Activated CD4-positive, alpha-beta T cell treated with anti-CD3 and anti-CD28 coated beads, Interleukin-2, Interleukin-4, amounts not matched to agents 100 ng/mL and 50 ng/mL, durations not matched to agents 16 hours and 8 hours (primary cell): ENCODE data around the gene MORN1.

Experiments used
- DNase-seq: peaks from one replicate; pipeline ENCODE4 v3.0.0-alpha.2; 2020; ENCODE audit warnings: low spot score

The MORN1 gene

DNA sequence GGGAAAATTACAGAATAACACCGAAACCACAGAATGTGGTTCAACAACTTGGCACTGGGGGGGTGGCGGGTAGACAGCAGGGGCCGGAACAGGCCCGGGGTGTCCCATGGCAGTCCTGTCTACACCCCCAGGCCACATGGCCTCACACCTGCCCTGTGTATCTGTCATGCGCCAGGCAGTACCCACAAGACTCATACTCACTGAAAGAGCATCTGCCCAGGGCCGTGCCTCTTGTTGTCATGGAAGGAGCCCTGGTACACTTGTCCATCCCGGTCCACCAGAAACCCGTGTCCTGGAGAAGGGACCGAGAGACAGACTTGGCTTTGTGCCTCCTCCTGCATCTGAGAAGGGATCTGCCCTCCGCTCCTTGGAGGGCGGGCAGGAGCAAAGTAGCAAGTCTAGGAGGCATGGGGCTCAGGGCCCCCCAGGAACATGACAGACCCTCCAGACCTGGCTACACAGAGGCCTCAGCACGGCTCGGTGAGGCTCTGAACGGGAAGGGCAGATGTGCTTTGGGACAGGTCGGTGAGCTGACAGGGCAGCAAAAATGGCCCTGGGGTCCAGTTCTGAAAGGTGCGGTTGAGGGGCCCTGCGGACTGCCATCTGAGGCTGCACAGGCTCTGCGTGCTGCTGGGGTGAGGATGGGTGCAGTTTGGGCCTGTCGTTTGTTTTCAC is 5.6 kb downstream of the MORN1 start:
- no peak for DNase-seq

DNA sequence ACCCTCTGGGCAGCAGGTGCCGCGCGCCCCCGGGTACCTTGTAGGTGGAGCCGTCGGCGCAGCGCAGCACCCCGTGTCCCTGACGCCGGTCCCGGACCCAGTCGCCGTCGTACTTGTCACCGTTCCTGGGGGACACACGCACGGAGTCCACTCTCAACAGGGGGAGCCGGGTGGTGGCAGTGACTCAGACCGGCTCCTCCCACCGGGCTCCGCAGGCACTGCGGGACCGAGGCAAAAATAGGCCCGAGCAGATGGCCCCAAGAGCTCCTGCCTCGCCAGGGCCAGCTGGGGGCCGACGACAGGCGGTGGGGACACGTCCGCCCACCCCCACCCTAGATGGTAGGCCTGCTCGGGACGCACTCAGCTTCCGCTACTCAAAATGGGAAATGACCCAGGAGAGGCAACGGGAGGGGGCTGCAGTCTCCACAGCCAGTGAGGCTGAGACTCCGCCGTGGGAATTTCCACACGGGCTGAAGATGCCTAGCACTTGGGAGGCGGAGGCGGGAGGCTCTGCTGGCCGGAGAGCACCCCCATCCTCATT is 6.3 kb downstream of the MORN1 start:
- no peak for DNase-seq

DNA sequence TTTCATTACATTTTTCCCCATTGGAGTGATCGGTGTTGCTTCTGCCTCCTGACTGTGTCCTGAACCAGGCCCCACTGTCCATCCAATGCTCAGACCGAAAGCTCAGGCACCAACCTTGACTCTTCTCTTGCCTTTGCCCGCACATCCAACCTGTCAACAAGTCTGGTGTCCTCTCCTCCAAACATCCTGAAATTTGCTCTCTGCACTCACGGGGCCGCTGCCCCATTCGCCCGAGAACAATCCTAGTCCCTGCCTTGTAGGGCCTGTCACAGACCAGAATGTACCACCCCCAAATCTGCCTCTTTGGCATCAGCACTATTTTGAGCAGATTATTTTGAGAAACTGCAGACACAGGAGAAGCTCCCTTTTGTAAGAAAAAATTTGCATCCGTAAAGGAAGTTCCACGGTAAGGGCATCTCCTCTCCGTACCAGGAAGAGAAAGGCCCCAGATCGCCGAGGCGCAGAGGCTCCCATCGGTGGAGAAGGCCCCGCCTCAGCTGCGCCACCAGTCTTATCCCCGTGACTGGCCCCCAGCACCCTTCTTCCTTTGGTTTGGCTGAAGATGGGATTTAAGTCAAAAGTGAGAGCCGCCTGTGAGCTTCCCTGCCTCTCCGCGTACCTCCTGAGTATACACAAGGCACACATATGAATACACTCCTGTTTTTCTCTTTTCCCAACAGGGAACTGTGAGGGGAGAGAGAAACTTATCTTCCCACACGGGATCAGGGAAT is 7.1 kb downstream of the MORN1 start:
- no peak for DNase-seq

DNA sequence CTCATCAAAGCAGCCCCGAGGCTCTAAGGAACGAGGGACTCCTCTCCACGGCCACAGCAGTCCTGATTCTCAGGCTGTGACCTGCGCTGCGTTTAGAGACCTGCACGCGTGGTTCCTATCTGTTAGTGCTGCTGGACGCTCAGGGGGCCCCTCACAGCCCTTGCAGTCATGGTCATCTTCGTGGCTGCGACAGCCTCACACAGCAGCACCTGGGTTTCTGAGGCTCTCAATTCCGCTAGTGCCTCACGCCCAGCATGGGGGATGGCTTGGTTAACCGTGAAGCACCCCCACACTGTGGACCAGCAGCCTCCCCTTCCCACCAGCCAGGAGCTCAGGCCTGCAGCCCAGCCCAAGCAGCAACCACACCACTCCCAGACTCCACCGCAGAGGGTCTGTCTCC is 7.8 kb downstream of the MORN1 start:
- DNase-seq: no peak

DNA sequence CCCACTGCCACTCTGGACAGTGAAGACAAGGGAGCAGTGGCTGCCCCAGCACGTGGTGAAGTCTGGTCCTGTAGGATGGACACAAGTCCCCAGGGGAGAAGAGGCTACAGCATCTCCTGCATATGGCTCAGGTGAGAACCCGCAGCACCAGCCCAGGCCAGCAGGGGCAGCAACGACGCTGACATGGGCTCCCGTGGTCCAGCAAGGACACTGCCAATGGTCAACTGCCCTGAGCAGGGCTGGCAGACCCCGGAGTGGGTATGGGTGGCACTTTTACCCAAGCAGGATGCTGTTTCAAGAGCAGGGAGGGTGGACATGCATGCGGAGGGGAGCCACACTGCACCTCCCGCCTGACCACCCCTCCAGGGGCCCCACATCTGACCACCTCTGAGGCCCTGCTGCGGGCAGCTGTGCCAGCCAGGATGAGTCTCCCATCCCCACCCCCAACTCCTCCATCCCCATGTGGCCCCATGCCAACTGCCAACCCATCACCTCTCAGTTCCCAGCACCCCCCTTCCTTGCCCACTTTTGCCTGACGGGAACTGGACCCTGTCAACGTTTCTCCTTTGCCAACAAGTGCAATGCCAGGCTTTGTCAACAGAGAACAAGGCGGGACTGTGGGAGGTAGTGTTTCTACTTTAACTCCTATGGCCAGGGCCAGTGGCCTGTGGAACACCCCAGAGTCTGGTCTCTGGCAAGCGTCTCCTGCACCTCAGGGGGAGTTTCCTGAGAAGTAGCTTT is 8.6 kb downstream of the MORN1 start:
- peak; percentile 31 for DNase-seq

DNA sequence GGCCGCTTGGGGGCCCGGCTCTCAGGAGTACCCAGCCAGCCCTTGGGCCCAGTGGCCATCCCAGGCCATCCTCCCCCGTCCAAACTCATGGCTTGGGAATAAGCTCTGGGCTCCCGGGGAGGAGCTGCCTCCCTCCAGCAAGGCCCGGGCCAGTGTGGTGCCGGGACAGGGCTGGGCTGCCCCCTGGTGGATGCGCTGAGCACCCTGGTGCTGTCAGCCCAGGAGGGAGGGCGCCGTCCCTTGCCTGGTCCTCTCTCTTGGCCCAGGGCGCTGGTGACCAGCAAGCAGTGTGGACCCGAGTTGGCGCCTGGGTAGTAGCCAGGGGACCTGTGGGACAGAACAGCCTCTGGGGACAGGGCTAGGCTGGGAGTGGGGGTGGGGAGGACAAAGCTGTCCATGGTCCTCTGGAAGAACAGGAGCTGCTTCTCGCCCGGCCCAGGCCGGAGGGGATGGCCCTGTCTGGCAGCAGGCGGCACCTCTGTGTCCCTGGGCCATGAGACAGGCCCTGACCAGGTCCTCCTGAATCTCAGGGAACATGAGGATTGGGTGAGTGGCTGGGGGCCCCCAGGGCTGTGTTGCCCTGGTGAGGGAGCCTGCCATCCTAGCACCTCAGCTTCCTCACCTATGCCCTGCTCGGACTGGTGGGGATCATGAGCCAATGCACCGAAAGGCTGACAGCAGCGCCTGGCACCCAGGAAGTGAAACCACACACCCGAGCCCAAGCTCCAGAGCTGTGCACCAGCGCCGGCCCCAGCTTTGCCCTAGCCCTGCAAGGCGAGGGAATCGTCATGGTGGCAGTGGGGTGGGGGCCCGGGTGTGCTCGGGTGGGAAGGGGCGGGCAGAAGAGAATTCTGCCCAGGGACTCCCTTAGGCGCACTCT is 9.4 kb downstream of the MORN1 start:
- DNase-seq: peak; percentile 70

DNA sequence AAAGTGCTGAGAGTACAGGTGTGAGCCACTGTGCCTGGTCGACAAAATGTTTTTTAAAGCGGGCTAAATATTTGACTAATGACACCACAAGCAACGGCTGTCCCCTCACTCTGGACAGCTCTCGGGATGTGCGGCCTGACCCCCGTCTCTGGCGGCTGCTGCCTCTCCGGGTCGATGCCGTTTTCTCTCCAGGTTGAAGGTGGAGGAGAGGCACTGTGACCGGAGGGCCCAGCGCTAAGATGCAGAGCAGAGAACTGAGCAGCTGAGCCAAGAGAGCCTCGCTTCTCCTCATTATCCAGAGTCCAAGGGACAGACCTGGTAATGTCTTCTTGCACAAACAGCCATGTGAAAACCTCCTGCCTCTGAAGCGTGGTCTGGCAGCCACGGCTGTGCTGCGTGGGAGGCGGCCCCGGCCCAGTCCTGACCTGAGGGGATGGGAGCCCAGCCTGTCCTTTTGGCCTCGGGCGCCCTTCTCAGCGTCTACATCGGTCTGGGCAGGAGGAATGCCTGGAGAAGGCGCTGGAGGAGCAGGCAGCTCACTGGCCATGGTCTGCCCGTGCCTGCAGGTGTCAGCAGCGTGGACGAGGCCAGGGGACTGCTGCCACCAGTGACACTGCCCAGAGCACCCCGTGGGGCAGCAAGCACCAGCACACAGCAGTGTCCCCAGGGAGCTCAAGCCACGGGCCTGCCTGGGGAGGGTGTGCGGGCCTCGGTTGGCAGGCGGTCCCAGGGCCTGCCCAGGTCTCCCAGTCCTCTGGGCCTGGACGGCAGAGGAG is 10.3 kb downstream of the MORN1 start:
- no peak for DNase-seq

DNA sequence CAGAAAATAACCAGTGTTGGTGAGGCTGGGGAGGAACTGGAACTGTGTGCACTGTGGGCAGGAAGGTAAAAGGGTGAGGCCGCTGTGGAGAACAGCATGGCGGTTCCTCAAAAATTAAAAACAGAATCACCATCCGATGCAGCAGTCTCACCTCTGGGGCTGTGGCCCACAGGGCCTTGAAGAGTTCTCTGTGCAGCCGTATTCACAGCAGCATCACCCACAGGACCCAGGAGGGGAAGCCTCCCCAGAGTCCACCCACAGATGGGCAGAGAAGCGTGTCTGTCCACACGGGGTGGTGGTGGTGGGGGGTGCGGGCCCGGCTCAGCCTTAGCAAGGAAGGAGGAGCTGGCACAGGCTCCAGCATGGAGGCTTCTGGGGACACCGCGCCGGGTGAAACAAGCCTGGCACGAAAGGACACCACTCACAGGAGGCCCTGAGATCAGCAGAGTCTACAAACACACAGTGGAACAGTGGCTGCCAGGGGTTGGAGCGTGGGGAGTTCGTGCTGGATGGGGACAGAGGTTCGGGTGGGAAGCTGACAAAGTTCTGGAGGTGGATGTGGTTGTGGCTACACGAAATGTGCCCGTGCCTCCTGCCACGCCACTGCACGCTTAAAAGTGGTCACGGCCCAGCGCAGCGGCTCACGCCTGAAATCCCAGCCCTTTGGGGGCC is 11.5 kb downstream of the MORN1 start:
- DNase-seq: no peak

DNA sequence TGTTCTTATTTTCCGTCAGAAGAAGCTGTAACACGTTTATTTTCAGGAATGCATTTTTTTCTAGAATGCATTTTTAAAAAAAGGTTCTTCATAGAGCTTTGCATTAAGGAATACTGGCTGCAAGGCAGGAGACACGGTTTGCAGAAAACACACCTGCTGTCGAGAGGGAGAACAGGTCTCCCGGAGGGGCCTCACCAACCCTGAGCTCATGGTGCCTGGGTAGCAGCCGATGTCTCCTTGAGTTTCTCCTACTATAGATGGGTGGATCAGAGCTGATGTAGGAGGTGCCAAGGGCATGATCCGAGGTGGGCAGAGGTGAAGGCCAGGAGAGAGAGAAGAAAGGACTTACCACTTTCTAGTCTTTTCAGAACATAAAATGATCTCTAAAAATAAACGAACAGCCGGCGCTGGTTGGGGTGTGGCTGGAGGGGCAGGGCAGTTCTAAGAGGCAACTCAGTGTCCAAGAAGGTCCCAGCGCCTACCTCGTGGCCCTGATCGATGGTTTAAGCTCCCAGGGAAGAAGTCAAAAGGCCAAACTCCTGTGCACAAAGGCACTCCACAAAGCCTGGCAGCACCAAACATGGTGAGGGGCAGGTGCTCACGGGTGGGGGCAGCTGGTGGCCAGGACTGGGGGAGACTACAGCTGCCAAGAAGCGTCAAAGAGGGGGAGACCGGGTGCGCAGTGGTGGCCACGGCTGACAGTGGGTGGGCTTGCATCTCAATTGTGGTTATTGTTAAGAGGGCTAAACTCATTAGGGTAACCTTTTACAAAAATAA is 12.2 kb downstream of the MORN1 start:
- DNase-seq: no peak

DNA sequence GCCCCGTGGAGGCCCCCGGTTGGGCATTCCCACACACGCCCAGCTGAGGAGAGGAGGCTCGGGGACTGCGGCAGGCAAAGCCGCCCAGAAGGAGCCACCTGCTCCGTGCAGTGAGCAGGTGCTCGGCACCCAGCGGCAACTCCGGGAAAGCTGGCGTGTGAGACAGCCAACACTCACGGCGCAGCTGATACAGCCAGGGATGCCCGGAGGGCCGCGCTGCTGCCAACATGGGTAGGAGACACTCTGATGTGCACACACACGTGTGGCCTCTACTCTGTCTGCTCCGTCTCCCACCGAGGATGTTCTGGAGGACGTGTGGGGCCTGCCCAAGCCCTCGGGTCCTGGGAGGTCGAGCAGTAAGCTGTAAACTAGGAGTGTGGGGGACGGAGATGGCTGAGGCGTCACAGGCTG is 12.9 kb downstream of the MORN1 start:
- no peak for DNase-seq

DNA sequence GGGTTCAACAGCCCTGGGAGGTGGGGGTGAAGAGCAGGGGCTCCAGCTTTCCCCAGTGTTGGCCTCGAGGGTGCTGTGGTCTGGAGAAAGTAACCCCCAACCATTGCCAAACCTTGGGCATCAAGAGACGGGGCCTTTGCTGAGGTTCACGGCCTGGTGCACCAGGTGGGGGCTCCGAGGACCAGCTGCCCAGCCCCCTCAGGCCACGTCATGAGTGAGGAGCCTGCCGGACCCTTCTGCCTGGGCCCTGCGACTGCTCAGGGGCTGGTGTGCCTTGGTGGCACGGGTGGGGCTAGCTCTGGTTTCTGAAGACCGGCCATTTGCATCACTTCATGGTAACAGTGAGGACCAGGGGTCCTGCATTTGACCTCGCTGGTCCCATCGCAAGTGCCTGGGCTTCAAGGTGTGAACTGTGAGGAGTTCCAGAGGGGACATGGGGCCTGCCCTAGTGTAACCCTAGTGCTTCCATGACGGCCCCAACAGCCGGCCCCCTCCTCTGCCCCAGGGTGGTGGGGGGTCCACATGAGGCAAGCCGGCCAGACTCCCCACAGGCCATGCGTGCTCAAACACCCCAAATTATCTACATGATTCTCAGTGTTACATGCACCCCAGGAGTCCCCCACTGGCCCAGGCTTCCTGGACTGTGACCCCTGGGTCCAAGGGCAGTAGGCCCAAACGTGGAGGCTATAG is 13.5 kb downstream of the MORN1 start:
- no peak for DNase-seq

DNA sequence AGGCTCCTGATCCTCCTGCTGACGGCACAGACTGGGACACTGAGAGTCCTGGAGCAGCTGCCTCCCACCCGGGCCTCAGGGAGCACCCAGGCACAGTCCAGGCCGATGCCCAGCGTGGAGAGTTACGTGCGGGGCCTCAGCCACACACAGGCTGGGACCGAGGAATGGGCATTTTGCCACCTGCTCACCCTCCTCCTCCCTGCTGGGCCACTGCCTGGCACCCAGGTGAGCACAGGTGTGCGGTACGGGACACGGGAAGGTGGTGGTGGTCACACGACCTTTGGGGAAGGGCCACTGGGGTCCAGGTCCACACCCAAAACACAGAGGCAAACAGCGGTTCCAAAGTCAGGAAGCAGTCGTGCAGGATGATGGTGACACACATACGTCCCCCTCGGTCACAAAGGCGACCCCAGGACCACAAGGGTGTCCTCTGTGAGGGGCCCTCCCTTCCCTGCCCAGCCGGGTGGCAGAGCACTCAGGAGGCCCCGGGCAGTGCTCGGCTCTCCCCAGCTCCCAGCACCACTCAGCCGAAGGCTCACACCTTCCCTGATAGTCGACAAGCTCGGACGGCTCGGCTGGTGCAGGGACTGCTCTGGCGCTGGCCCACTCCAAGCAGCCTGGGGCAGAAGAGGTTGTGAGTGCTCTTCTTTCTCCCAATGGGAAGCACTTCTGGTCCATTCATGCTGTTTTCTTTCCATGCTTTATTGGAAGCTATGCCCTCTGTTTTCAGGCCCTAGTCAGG is 14.3 kb downstream of the MORN1 start:
- DNase-seq: no peak

DNA sequence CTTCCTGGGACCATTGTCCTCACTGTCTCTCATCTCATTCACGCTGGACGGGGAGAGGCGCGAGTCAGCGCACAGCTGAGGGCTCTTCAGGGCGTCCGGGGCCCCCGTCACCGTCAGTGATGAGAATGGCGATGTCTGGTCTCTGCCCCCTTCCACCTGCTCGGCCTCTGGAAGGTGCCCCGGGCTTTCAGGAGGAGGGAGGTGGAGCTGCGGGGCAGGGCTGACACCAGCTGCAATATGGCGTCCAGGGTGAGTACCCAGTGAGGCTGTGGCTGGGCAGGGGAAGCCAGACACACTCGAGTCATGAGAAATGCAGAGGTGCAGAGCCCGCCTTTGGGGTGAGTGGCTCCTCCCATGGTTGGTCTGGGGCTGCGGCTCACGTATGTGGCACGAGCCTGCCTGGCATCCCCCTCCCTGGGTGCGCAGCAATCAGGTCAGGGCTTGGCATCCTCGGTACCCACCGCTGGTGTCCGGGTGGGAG is 15.1 kb downstream of the MORN1 start:
- no peak for DNase-seq

DNA sequence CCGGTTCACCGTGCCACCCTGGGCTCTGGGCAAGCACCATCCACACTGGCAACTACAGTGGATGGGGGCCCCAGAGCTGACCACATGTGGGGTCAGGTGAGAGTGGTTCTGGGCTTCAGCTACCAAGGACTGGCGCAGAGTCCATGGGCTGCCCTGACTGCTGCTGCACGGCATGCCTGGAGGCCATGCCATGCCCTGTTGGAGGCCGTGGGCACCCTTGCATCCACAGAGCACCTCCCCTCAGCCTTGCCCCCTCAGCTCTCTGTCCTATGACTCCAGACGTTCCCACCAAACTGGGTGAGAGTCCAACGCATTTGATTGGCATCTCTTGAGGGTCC is 15.5 kb downstream of the MORN1 start:
- no peak for DNase-seq

DNA sequence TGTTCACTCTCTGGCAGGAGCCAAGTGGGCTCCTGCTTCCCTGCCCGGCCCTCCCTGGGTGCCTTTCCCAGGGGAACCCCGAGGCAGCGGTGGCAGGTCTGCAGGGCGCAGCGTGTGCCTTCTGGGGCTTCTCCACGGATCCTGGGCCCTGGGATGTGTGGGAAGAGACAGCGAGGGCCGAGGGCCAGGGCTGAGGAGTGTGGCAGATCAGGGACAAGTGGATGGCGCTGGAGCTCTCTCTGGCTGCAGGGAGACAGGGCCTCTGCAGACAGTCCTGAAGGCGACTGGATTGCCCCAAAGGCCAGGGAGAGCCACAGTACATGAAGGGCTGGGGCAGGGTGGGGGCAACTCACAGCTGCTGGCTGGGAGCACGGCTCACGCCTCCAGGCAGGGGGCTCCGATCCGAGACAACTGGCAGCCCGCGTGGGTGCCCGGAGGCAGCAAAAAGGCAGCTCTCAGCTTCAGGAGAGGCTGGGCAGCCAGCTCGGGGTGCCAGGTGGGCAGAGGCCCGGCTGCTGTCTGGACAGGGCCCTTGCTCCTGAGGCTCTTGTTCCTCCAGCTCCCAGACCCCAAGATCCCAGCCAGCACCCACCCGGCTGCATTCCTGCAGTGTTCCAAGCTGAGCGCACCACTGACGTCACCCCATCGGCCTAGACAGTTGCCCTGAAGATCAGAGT is 16.0 kb downstream of the MORN1 start:
- no peak for DNase-seq

DNA sequence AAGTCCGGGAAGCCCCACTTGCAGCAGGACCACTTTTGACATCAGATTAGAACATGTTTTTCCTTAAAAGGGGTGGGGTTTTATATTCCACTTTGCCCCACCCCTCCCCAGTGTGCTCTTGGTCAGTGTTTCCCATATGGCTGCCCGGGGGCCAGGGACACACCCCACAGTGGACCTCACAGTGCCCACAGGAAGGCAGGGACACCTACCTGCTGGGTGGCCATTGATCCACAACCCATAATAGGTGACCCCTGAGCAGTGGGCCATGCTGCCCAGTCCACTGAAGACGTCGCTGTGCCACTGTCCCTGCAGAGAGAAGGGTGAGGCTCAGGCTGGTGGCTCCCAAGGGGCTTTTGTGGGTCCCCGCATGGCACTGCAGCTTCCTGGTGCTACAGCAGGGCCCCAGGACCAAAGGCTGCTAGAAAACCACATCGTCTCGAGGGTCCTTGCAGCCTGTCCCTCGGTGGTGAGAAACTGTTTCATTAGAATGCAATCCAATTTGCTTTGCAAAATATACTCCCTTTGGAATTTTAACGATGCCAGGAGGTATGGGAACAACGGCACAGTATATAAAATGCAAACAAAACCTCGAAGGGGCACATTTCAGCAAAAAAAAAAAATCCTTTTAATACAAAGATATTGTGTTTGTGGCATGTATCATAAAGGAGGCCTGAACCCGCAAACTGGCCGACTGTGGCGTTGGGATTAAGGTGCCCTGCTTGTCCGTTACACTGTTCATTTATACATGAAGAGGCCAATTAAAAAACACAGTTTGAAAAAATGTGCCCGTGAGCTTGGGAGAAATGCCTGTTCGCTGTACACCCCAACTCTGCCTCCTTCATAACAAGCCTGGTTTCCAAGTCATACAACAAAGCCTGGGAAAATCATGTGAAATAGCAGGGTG is 16.9 kb downstream of the MORN1 start:
- no peak for DNase-seq
